Testis (tissue), 2 donors: ENCODE measurements around the gene LGALSL.

Experiments
- CTCF ChIP-seq, 3 experiments: fragments of 450-650 bp in 2 of 3; fragments of 200-600 bp in 1 of 3; sonication (generic) in 1 of 3; IDR thresholded peaks; one replicate each; pipeline ENCODE4 v1.5.1; 2016 to 2019; ENCODE audit warnings: antibody characterized with exemption in 3 of 3, mild to moderate bottlenecking in 2 of 3, moderate library complexity in 1 of 3
- POLR2A ChIP-seq: fragments of 450-650 bp; IDR thresholded peaks from one replicate; pipeline ENCODE4 v1.6.1; 2017; ENCODE audit warnings: antibody characterized with exemption, mild to moderate bottlenecking, moderate library complexity

- TF ChIP-seq CTCF (IDR thresholded peaks at IDR 0.05) (no peak), POLR2A (no peak)
These were observed 1.6 kb downstream of the LGALSL start for GRCh38 chr2:64455545-64455944.
